Amygdala (tissue), 56 donors: ENCODE measurements around the gene SPTBN5.

ENCODE experiments used
- DNase-seq, 56 donors: peaks; one replicate each; lab custom pipeline; 2025; lab: John Stamatoyannopoulos, UW

SPTBN5 gene

GRCh38 chr15:41811432-41812195, 82.2 kb downstream of the SPTBN5 start:
- peak in 53 of 56 donors; percentile 16 to 94 (median 63) for DNase-seq

- DNase-seq: no peak
Measured at GRCh38 chr15:41810651-41811431, 83.0 kb downstream of the SPTBN5 start.

GRCh38 chr15:41809526-41810220, 84.2 kb downstream of the SPTBN5 start:
- DNase-seq: peak in 1 of 56 donors; percentile 27

- no peak for DNase-seq
Measured at GRCh38 chr15:41809121-41809520, 84.7 kb downstream of the SPTBN5 start.

- peak in 1 of 56 donors; percentile 17 for DNase-seq
Measured at GRCh38 chr15:41806291-41807181, 87.3 kb downstream of the SPTBN5 start.

- no peak for DNase-seq
Measured at GRCh38 chr15:41805711-41806110, 88.1 kb downstream of the SPTBN5 start.

GRCh38 chr15:41804916-41805666, 88.8 kb downstream of the SPTBN5 start:
- no peak for DNase-seq

GRCh38 chr15:41804361-41804760, 89.5 kb downstream of the SPTBN5 start:
- DNase-seq: no peak

- no peak for DNase-seq
Measured at GRCh38 chr15:41801850-41802455, 91.9 kb downstream of the SPTBN5 start.

GRCh38 chr15:41801185-41801584, 92.7 kb downstream of the SPTBN5 start:
- no peak for DNase-seq

GRCh38 chr15:41799488-41799805, 94.4 kb downstream of the SPTBN5 start:
- DNase-seq: no peak

GRCh38 chr15:41798607-41799487, 95.0 kb downstream of the SPTBN5 start:
- DNase-seq: no peak
